Esophagus (tissue), 2 donors: Measurements from ENCODE around the gene G6PD. TPM values are rescaled to one million over a fixed set of nuclear protein-coding genes. Genes with fewer than 3 reads are reported as not detected.

ENCODE experiments used
- H3K27ac ChIP-seq, 2 donors: one replicate each; pipeline ENCODE4 v1.5.1; 2013; ENCODE audit warnings: low read depth in 2 of 2, mild to moderate bottlenecking in 2 of 2, inconsistent platforms in 1 of 2, low read length in 1 of 2, moderate library complexity in 1 of 2
- H3K27me3 ChIP-seq, 2 donors: one replicate each; pipeline ENCODE4 v1.6.1; 2013; ENCODE audit warnings: low read length in 2 of 2, control low read depth in 1 of 2, mild to moderate bottlenecking in 1 of 2; ENCODE audit not compliant: insufficient read depth in 2 of 2, control insufficient read depth in 1 of 2
- H3K36me3 ChIP-seq, 2 donors: one replicate each; pipeline ENCODE4 v1.6.1; 2013; ENCODE audit warnings: low read length in 1 of 2; ENCODE audit not compliant: control insufficient read depth in 2 of 2, insufficient read depth in 2 of 2
- H3K4me1 ChIP-seq, 2 donors: one replicate each; pipeline ENCODE4 v1.6.1; 2013; ENCODE audit warnings: low read length in 1 of 2; ENCODE audit not compliant: control insufficient read depth in 2 of 2, insufficient read depth in 2 of 2
- H3K4me3 ChIP-seq, 2 donors: one replicate each; pipeline ENCODE4 v1.5.1; 2013; ENCODE audit warnings: low read length in 2 of 2, mild to moderate bottlenecking in 2 of 2, low read depth in 1 of 2, moderate library complexity in 1 of 2
- H3K9me3 ChIP-seq, 2 donors: one replicate each; pipeline ENCODE4 v1.6.1; 2013; ENCODE audit warnings: mild to moderate bottlenecking in 2 of 2, low read depth in 1 of 2, low read length in 1 of 2, moderate library complexity in 1 of 2; ENCODE audit not compliant: control insufficient read depth in 2 of 2, insufficient read depth in 1 of 2
- WGBS, 2 donors: extraction: QIAGEN DNeasy Blood & Tissue Kit; methylation state at CpG; one replicate each; pipeline ENCODE4 v1.1.7; 2013; 5-methylcytosine and 5-hydroxymethylcytosine counted together
- polyA plus RNA-seq, 2 donors: library from polyadenylated mRNA; stranded (reverse); fragments of 200-250 nt; gene quantifications; one replicate each; pipeline ENCODE4 v1.2.3, GENCODE V29; 2013
- donor health status: healthy with polysubstance abuse.
- donor health status: Bipolar disorder and iron deficiency.

The G6PD gene
- polyA plus RNA-seq, 2 donors: 42.7 to 46.9 TPM

DNA sequence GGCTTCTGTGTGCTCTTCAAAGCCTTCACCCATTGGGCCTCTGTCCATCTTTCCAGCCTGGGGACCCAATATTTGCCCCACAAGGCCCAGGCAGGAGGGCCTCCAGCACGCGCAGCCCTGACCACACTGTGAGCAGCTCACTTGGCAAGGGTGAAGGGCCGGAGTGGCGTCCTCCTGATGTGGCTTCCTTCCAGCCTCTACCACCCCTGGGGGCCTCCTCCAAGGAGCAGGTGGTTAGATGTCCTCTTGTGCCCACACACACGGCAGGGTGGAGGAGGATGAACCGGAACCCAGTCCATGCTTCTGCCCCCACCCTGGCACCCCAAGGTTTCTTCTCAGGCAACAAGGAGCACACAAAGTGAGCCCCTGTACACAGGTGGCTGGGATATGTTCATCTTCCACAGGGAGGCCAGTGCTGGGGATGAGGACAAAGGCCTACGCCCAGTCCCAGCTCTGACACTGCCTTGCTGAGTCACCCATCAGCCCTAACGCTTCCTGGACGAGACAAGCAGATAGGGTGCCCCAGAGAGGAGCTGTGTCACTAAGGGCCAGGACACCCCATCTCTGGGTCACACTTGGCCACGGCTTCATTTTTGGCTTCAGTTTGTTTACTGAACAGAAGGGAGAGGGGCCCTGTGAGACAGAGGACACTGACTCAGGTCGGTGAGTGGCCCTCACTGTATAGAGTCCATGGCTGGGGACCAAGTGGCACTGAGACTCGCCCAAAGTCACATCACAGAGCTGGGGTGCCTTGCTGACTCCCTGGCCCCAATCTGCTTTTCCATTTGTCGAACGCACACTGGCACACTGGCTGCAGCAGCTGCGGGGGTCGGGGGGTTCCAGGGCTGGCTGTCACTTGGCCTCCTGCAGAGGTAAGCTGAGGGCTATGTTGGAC, 62.1 kb downstream of the G6PD start:
- Histone ChIP-seq H3K27me3 (no peaks in the 10 kb centered on the region), H3K4me3 (no peak overlapping the region), H3K27ac (peak overlapping the region; percentile 73 to 93), H3K36me3 (peaks cover 0 to 14% of the 10 kb centered on the region in 2 donors), H3K9me3 (peaks cover 0 to 6% of the 10 kb centered on the region in 2 donors), H3K4me1 (peaks cover 5 to 16% of the 10 kb centered on the region in 2 donors)
- 73 to 74% methylated on average over 16 of the region's 16 CpGs for WGBS, 2 donors

DNA sequence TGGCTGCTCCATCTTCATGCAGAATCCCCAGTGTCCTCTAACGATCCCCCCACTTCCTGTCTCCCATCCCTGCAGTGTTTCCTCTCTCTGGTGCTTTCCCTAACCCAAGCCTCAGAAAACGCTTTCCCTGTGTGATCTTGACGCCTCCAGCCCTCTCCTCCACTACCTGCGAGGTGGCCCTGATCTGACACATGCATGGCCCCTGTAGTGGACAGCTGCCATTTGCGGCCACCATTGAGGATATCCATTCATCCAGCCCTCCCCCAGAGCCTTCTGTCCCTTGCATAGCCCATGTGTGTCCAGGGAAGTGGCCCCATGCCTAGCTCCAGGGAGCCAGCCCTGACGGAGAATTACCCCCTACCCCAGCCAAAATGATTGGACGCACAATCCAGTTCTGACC, 63.3 kb downstream of the G6PD start:
- no peak overlapping the region for H3K4me3 ChIP-seq
- no peak overlapping the region for H3K27ac ChIP-seq
- H3K36me3 ChIP-seq: peaks cover 0 to 9% of the 10 kb centered on the region in 2 donors
- peaks cover 0 to 6% of the 10 kb centered on the region in 2 donors for H3K9me3 ChIP-seq
- 84 to 88% methylated on average over 7 of the region's 7 CpGs for WGBS, 2 donors
- no peaks in the 10 kb centered on the region for H3K27me3 ChIP-seq
- H3K4me1 ChIP-seq: peaks cover 5 to 12% of the 10 kb centered on the region in 2 donors

DNA sequence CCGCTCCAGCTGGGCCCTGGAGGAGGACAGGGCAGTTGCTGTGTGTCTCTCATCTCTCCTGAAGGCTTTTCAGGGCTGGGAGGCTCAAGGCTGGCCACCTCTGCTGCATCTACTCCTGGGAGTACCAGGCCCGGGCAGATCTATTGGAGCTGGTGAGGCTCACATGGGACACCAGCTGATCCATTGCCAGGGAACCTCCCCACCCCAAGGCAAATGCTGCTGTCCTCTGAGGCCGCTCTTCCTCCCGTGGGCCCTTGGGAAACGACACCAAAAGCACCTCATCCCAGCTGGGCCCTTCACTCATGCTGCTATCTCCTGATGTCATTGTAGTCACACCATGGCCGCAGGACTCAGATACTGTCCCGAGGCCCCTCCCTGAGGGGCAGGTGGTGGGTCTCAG, 63.9 kb downstream of the G6PD start:
- 60 to 65% methylated on average over 7 of the region's 7 CpGs for WGBS, 2 donors
- no peaks in the 10 kb centered on the region for H3K27me3 ChIP-seq
- H3K36me3 ChIP-seq: peaks cover 0 to 3% of the 10 kb centered on the region in 2 donors
- H3K27ac ChIP-seq: no peak overlapping the region
- H3K9me3 ChIP-seq: peaks cover 0 to 6% of the 10 kb centered on the region in 2 donors
- H3K4me1 ChIP-seq: peaks cover 5 to 12% of the 10 kb centered on the region in 2 donors
- H3K4me3 ChIP-seq: no peak overlapping the region

DNA sequence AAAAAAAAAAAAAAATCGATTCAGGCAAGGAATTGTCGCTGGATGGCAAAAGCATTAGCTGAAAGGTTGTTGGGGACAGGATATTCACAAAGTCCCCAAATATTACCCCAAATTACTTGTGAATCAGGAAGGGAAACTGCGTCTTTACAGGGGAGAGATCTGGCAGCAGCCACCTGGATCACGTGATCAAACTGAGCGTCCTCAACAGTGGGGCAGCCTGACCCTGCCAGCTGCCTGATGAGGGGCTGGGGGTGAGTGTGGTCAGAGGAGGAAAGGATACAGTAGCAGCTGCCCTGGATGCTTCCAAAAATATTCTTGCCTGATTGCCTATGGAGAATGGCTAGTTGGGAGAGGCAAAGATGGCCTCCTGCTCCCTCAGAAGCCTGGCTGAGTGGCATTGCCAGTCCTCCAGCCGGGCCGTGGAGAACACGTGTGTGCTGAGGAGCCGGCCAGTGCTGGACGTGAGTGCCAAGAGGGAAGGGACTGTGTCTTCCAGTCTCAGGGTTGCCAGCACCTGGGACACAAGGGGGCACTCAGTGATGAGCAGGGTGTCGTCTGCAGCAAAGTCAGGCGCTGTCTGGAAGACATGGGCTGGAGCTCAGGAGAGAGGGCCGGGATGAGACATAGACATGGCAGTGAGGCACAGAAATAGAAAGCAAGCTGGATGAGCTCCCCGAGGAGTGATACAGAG, 64.6 kb downstream of the G6PD start:
- peaks cover 0 to 3% of the 10 kb centered on the region in 2 donors for H3K36me3 ChIP-seq
- no peaks in the 10 kb centered on the region for H3K27me3 ChIP-seq
- H3K4me1 ChIP-seq: peaks cover 5 to 12% of the 10 kb centered on the region in 2 donors
- H3K4me3 ChIP-seq: no peak overlapping the region
- H3K27ac ChIP-seq: no peak overlapping the region
- peaks cover 0 to 6% of the 10 kb centered on the region in 2 donors for H3K9me3 ChIP-seq
- WGBS, 2 donors: 81 to 82% methylated on average over 14 of the region's 14 CpGs

Other genes with a start within 250 kb of the G6PD start
- gene FLNA, start 172.2 kb downstream of the G6PD start, polyA plus RNA-seq: 100 to 1,000 TPM; 407 to 691 TPM
- gene EMD, start 167.6 kb downstream of the G6PD start, polyA plus RNA-seq: 10 to 100 TPM; 66.5 to 83.9 TPM
- 1,000 to 10,000 TPM; 2,998 to 4,750 TPM for gene RPL10, start 148.5 kb downstream of the G6PD start, polyA plus RNA-seq
- gene DNASE1L1, start 137.6 kb downstream of the G6PD start, polyA plus RNA-seq: 10 to 100 TPM; 20.1 to 20.3 TPM
- gene TAFAZZIN, start 135.3 kb downstream of the G6PD start, polyA plus RNA-seq: 10 to 100 TPM; 28.9 to 59.5 TPM
- 10 to 100 TPM; 40.3 to 65.8 TPM for gene ATP6AP1, start 118.2 kb downstream of the G6PD start, polyA plus RNA-seq
- gene GDI1, start 109.7 kb downstream of the G6PD start, polyA plus RNA-seq: 10 to 100 TPM; 46.4 to 63.5 TPM
- 10 to 100 TPM; 37.5 to 46.6 TPM for gene FAM50A, start 102.7 kb downstream of the G6PD start, polyA plus RNA-seq
- gene PLXNA3, start 88.6 kb downstream of the G6PD start, polyA plus RNA-seq: 10 to 100 TPM in 1 of 2 donors, 1 to 10 TPM in 1; 4.3 to 19.0 TPM
- 10 to 100 TPM in 1 of 2 donors, 1 to 10 TPM in 1; 6.2 to 21.1 TPM for gene LAGE3, start 67.6 kb downstream of the G6PD start, polyA plus RNA-seq
- gene UBL4A, start 60.2 kb downstream of the G6PD start, polyA plus RNA-seq: 10 to 100 TPM; 15.4 to 28.5 TPM
- 10 to 100 TPM; 24.7 to 26.3 TPM for gene SLC10A3, start 56.2 kb downstream of the G6PD start, polyA plus RNA-seq
- gene FAM3A, start 30.6 kb downstream of the G6PD start, polyA plus RNA-seq: 10 to 100 TPM; 51.6 to 54.4 TPM
- gene IKBKG, start 774 bp upstream of the G6PD start, polyA plus RNA-seq: 10 to 100 TPM; 16.2 to 19.7 TPM
- not detected for gene CTAG1A, start 38.3 kb upstream of the G6PD start, polyA plus RNA-seq
- gene CTAG1B, start 72.4 kb upstream of the G6PD start, polyA plus RNA-seq: under 1 TPM in 1 of 2 donors, not detected in 1; 0.04 TPM
- gene CTAG2, start 106.7 kb upstream of the G6PD start, polyA plus RNA-seq: 1 to 10 TPM in 1 of 2 donors, not detected in 1; 2.8 TPM
- gene GAB3, start 204.2 kb upstream of the G6PD start, polyA plus RNA-seq: under 1 TPM; 0.56 to 0.57 TPM
- gene DKC1, start 216.0 kb upstream of the G6PD start, polyA plus RNA-seq: 10 to 100 TPM; 22.3 to 43.0 TPM